CD4-positive, alpha-beta T cell treated with Interleukin-15 for 4 hours (primary cell): Measurements from ENCODE around the gene CUL3.
"Not testable (repeated sequence)": the region's sequence is repeated elsewhere in the genome, so short reads cannot be mapped to it uniquely, and the experiment has no call there.

Source experiments
- DNase-seq: peaks from one replicate; pipeline ENCODE4 v3.0.0-alpha.2; 2020; ENCODE audit warnings: low spot score

Gene CUL3

DNA sequence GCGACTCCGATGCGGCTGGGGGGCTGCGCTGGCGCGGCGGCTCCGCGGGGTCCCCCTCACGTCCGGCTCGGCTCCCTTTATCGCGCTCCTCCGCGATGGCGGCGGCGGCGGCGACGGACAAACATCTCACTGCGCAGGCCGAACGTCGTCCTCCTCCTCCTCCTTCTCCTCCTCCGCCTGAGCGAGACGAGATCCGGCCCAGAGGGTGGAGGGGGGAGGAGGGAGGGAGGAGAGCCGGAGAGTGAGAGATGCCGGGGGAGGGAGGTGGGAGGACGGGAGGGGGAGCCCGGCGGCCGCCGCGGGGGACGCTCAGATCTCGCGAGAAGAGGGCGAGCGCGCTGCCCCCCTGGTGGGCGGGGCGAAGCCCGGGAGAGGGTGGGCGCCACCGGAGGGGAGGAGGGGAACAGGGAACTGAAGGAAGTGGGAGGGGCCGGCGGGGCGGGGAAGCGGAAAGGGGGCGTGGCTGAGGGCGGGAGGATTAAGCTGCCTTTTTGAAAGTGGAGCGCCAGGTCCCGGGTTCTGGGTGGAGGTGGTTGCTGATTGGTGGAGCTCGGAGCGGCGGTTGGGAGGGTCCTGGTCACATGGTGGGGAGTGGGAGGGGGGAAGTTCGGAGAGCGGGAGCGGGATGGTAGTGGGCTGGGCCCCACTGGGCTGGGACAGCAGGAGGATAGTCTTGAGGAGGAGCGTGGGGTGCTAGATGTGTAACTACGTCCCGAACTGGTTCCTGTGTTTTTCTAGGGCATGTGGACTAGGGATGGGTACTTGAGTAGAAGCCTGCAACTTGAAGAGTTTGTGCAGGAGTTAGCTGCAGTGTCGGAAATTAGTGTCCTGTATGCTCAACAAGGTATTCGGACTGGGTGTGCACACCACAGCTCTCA, at the start of gene CUL3:
Gene CUL3 (minus strand): TSS at position 153 of the 878 bp plus-strand sequence. CDS start 354 bp downstream, outside the sequence.
- DNase-seq = peak; percentile 99

DNA sequence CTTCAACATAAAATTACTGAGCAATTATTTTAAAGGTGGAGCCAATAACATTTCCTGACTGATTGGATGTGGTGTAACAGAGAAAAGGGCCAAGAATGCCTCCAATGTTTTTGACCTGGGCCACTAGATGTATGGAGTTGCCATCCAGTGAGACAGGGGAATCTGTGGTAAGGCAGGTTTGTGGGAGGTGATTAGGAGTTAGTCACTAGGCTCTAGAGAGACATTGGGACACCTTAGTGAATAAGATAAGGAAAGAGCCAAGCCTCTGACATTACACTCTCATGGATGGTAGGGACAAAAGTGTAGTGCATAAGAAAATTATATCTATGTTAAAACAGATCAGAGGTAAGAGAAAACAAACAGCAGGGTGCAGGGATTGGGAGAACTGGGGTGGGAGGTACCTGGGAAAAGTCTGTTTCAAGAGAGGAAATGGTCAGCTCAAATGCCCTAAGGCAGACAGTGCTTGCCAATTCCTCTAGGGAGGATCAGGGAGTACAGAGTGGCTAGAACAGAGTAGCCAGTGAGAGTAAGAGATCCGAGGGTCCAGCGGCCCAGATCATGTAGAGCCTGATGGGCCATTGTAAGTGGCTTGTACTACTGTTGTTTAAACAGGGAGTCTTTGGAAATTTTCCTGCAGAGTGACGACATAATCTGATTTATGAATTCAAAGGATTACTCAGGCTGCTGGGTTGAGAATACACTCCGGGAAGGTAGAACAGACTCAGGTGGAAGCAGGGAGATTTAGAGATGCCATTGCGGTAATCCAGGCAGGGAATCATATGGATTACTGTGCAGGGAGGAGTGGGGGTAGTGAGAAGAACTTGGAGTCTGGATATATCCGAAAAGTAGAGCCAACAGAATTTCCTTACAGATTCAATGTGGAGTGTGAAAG, 45.7 kb upstream of the CUL3 start:
- no peak for DNase-seq

DNA sequence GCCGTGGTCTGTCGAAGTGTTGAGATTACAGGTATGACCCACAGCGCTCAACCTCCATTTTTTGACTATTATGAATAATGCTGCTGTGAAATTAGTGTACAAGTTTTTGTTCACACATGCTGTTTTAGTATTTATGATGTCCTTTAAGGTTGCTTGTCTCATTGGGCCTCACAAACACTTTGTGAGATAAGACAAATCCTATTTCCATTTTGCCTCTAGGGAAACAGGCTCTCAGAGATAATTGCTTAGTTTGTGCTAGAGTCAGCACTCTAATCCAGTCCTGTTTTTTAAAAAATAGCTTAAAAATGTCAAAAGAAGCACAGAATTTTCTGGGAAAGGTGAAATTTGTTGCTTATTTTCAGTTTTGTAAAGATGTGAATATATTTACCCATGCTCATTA, 43.3 kb upstream of the CUL3 start:
- DNase-seq = no peak

DNA sequence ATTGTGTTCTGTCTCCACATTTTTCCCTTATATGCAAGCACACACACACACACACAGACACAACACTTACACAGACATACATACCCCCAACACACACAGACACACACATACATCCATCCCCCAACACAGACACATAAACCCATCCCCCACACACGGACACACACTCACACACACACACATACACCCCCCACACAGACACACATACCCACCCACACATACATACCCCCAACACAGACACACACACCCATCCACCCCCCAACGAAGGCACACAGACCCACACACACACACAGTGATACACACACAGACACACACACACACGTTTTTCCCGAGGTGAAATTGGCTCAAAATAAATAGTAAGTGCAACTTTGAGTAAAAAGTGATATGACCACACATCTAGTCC, 41.6 kb upstream of the CUL3 start:
- no peak for DNase-seq

DNA sequence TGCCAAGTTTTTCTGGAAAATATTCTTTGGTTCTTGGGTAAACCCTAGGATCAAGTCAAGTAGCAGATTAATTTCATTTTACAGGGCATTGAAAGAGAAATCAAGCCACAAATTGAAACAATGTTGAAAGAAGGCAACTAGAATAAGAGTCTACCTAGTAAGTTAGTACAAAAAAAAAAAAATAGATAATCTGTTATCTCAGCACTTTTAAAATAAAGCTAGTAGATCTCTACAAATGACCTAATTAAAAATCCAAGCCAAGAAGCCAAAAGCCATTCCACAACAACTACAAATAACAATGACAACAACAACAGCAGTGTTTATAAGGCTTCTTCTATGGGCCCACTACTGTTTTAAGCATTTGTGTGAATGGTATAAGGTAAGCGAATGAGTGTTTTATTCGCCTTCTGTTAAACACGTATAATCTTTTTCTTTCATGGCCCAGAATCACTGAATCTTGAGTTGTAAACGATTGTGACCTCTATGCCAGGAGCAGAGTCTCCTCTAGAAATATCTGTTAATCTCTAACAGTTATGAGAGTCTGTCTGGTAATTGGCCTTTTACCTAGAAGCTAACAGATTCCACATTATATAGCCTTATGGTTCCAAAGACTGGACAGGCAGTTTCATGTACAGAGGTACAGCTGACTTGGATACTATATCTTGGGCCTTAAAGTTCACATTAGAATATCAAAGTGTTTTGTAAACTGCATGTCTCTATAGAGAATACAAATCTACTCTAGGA, 28.6 kb upstream of the CUL3 start:
- no peak for DNase-seq

DNA sequence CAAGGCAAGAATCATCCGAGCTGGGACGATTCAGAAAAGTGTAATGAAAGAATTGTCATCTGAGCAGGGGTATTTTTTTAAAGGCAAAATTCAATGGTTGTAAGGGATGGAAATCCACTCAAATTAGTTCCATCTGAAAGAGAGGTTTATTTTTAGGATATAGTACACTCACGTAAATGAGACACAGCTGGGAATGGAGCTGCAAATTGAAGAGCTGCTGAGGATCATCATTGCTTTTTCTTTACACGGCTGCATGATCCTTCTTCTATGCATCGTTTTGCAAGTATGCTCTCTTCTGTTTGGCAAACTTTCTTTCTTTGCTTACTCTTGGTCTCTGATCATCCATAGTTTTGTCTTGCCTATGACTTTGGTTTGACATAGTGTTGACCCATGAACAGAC, 27.4 kb upstream of the CUL3 start:
- no peak for DNase-seq

DNA sequence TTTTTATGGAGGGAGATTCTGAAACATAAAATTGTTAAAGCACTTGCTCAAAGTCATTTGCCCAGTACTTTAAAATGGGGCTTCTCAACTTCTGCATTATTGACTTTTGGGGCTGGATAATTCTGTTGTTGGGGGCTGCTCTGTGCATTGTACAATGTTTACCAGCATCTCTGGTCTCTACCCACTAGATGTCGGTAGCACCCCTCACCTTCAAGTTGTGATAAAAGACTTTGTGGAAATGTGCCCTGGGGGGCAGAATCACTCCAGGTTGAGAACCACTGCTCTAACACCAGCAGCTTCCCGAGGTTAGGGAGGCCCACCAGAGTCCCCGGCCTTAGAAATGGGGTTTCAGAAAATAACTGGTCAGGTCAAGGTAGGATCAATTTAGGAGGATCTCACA, 26.8 kb upstream of the CUL3 start:
- no peak for DNase-seq

DNA sequence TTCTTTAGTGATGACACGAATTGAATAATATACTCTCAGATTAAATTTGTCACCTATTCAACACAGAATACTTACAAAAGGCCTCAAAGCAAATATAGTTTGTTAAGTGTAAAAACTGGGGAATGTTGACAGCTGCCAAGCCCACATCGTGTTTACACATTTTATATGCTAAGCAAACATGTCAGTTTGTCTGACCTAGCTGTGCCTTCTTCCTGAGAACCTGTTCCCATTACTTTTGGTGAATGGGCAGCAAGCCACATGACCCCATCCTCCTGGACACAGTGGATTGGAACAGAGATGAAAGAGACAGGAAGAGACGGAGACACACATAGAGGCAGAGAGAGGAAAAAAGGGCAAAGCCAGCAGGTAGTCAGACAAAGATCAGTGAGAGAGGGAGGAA, 22.9 kb upstream of the CUL3 start:
- DNase-seq = no peak

DNA sequence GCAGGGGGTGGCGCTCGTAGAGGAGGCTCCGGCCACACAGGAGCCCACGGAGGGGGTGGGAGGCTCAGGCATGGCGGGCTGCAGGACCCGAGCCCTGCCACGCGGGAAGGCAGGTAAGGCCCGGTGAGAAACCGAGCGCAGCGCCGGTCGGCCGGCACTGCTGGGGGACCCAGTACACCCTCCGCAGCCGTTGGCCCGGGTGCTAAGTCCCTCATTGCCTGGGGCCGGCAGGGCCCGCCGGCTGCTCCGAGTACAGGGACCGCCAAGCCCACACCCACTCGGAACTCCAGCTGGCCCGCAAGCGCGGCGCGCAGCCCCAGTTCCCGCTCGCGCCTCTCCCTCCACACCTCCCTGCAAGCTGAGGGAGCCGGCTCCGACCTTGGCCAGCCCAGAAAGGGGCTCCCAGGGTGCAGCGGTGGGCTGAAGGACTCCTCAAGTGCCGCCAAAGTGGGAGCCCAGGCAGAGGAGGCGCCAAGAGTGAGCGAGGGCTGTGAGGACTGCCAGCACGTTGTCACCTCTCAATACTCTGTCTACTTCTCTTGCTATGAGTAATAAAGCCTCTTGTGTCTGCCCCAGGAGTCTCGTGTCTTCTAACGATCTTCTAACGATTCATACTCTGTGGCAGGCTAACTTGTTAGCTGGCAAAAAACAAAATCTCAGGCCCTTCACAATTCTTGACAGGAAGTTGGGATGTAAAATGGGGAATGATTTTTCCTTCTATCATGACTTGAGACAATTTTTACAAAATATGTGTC, 18.8 kb upstream of the CUL3 start:
- not testable (repeated sequence) for DNase-seq

DNA sequence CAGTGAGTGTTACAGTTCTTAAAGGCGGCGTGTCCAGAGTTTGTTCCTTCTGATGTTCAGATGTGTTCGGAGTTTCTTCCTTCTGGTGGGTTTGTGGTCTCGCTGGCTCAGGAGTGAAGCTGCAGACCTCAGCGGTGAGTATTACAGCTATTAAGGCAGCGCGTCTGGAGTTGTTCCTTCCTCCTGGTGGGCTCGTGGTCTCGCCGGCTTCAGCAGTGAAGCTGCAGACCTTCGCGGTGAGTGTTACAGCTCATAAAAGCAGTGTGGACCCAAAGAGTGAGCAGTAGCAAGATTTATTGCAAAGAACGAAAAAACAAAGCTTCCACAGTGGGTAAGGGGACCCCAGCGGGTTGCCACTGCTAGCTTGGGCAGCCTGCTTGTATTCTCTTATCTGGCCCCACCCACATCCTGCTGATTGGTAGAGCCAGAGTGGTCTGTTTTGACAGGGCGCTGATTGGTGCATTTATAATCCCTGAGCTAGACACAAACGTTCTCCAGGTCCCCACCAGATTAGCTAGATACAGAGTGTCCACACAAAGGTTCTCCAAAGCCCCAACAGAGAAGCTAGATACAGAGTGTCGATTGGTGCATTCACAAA, 17.7 kb upstream of the CUL3 start:
- not testable (repeated sequence) for DNase-seq

DNA sequence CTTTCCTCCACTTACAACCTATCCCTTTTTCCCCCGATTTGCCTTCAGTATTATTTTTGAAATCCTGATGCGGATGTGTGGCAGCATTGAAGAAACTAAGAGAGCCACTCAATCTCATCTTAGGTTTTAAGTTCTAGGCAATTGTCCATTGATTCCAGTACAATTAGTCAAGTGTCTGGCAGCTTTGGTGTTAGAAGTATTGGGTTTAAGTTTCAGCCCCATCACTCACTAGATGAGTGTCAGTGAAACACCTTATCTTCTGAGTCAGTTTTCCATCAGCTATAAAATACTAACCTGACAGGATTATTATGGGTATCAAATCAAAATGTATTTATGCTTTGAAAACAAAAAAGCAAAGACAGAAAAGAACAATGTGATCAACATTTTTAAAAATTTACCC, 16.8 kb upstream of the CUL3 start:
- DNase-seq = no peak

DNA sequence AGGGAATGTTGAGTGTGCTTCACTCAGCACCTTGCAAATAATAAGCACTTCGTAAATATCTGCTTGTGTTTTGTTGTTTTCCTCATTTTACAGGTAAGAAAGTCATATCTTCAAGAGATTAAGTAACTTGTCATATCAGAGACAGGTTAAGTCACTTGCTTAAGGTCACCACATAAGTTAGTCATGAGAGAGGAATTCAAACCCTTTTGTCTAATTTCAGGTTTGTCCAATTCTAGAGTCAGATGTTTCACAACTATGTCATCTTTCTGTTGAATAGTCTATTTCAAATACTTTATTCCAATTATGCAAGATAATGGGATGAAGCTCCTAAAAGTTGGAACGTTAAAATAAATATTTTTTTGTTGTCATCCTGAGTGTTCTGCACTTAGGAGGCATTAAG, 13.5 kb upstream of the CUL3 start:
- DNase-seq = no peak

DNA sequence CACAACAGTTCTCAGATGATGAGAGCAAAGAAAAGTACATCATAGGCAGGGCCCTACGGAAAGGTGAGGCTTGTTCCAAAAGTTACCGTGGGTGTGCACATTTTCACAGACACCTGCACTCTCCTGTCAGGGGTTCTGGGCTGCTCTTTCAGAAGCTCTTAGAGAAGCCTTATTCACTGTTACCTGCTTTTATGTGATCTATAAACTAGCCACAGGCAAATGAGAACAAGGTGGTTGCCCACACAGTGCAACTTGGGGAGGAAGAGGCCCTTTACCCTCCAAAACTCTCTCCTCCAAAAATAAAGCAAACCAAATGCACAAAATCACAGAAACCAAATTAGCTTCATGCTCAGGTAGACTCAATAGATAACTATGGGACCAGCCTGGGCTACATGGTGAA, 11.1 kb upstream of the CUL3 start:
- DNase-seq = no peak

DNA sequence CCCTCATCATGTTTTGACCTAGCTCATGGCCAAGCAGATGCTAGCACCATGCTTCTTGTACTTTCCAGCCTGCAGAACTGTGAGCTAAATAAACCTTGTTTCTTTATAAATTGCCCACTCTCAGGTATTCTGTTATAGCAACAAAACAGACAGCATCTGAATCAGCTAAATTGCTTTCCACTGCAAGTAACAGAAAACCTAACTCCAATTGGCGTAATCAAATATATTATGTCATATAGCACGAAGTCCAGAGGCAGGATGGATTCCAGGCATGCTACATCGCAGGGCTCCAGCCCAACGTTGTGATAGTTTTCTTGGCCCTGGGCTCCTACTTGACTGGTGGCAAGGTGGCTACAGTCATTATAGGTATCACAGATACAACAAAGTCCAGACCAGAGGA, 10.4 kb upstream of the CUL3 start:
- DNase-seq = no peak

DNA sequence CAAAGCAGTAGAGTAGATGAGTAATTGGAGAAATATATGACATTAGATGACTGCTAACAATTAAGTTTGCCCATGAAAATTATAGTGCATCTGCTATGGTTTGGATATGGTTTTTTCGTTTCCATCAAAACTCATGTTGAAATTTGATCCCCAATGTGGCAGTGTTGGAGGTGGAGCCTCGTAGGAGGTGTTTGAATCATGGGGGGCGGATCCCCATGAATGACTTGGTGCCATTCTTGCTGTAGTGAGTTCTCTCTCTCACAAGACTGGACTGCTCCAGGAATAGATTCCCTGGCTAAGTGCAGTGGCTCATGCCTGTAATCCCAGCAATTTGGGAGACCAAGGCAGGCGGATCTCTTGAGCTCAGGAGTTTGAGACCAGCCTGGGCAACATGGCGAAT, 9.7 kb upstream of the CUL3 start:
- DNase-seq = no peak

DNA sequence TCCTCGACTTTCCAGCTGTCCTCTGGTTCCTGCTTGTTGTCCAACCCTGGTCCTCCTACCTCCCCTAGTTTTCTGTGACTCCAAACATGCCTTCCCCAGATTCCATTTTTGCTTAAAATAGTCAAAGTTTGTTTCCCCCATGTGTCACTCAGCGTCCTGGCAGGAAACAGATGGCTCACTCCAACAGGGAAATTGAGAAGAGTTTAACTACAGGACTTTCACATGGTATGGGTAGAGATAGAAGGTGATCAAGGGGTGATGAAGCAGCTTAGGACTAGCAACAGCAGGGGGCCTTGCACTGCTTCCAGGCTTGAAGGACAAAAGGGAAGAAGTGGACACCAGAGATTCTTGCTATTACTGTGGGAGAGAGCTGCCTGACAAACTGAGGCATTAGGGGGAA, 6.1 kb upstream of the CUL3 start:
- no peak for DNase-seq

DNA sequence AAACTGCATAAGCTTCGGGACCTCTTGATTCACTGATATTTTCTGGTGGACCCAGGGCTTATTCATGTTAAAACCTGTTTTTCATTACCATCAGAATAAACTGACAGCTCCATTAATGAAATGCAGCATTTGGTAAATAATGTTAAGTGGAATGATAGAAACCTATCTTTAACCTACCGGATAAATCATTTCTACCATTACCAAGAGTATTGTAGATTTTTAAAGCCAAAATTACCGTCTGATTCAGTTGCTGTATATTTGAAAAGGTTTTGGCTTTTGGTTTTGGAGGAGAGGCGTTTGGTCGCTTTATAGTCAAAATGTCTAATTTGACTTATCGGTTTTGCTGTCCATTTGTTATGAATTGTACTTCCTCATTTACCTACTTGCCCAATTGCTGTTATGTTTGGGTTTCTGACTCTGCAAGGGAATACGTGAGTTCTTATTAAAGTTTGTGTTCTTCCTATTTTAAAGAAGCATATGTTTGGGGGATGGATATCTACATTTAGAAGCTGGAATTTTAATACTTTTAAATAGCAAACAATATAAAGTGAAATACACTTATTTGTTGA, 1.0 kb upstream of the CUL3 start:
- DNase-seq = no peak

DNA sequence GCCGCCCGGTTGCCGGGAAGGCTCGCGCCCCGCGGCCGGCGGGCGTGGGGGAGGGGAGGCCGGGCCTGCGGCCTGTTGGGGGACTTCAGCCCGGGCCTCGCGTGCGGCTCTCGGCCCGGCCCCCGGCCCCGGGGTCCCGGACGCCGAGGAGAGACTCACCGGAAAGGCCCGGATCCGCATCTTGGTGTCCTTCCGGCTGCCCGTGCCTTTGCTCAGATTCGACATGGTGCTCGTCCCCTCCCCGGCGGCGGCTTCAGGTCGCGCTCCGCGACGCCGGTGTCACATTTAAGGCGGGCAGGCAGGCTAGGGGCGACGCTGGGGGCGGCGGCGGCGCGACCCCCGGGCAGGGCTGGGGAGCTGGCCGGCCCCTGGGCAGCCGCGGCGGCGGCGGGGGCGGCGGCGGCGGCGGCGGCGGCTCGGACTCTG, 365 bp downstream of the CUL3 start:
- peak; percentile 55 for DNase-seq

DNA sequence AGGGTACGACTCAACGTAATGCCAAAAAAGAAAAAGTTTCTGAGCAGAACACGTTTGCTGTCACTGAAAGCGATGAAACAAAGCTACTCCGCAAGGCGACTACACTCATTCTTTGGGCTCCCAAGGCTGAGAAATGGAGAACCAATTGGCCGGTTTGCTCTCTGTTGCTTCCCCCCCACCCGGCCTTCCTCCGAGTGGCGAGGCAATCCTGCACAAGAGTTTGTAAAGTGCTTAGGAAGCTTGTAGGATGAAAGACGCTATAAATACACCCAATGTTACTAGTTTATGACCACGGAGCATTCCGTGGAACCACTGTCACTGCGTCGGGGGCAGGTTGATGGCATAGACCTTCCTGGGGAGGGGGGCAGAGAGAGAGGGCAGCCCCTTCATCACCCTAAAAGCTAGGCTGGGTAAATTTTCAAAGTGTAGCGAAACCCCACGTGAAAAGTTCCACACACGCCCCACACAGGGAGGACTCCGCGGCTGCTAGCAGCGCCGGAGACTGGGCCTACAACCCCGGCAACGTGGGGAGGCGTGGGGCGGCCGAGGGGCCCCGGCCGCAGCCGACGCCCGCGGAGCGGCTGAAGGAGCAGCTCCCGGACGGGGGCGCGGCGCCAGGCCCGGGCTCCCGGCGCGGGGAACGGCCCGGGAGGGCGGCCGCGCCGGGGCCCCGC, 915 bp downstream of the CUL3 start:
- no peak for DNase-seq

DNA sequence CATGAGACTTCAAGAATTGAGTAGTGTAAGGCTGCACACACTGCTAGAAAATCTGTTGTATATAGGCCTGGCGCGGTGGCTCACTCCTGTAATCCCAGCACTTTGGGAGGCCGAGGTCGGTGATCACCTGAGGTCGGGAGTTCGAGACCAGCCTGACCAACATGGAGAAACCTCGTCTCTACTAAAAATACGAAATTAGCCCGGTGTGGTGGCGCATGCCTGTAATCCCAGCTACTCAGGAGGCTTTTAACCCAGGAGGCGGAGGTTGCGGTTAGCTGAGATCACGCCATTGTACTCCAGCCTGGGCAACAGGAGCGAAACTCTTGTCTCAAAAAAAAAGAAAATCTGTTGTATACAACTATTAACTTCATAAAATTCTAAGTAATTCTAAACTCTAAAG, 2.1 kb downstream of the CUL3 start:
- not testable (repeated sequence) for DNase-seq
